Stimulated activated CD8-positive, alpha-beta memory T cell treated with anti-CD3 and anti-CD28 coated beads, Interleukin-12 subunit alpha, Interleukin-12 subunit beta, amount 100 ng/mL, for 24 hours (primary cell): ENCODE data around the gene RUFY1.
A peak's percentile ranks its signal among the peaks of the same experiment; 100 is the strongest.
"Not testable (repeated sequence)": the region's sequence is repeated elsewhere in the genome, so short reads cannot be mapped to it uniquely, and the experiment has no call there.

Experiments used
- DNase-seq: peaks from one replicate; pipeline ENCODE4 v3.0.0-alpha.2; 2020; ENCODE audit errors: extremely low read depth

RUFY1 gene, protein sequence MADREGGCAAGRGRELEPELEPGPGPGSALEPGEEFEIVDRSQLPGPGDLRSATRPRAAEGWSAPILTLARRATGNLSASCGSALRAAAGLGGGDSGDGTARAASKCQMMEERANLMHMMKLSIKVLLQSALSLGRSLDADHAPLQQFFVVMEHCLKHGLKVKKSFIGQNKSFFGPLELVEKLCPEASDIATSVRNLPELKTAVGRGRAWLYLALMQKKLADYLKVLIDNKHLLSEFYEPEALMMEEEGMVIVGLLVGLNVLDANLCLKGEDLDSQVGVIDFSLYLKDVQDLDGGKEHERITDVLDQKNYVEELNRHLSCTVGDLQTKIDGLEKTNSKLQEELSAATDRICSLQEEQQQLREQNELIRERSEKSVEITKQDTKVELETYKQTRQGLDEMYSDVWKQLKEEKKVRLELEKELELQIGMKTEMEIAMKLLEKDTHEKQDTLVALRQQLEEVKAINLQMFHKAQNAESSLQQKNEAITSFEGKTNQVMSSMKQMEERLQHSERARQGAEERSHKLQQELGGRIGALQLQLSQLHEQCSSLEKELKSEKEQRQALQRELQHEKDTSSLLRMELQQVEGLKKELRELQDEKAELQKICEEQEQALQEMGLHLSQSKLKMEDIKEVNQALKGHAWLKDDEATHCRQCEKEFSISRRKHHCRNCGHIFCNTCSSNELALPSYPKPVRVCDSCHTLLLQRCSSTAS

DNA sequence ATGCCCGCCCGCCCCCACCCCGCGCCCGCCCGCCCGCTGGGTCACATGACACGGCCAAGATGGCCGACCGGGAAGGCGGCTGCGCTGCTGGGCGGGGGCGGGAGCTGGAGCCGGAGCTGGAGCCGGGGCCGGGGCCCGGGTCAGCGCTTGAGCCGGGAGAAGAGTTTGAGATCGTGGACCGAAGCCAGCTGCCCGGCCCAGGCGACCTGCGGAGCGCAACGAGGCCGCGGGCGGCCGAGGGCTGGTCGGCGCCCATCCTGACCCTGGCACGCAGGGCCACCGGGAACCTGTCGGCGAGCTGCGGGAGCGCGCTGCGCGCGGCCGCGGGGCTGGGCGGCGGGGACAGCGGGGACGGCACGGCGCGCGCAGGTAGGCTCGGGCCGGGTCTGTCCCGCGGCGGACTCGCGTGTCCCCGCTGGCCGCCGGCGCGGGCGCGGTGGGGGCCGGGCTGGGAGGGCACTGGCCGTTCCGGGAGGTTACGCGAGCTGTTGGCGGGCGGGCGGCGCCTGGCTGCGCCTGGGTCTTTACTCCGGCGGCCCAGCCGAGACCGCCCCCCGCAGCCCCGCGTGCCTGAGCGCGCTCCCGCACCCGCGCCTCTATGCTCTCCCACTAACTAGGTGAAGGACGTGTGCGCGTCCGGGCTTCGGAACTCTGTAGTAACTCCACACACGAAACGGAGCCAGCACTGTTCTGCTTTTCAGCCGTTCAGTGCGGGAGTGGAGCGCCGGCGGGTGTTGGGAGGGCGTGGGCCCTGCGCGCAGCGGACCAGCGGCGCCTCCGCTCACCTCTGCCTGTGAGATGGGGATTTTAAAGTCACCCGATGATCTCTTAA lies at the start of gene RUFY1:
Gene RUFY1, plus strand, starts transcription at position 44 of the 832 bp plus-strand sequence. Its CDS starts 16 bp downstream, at position 60.
- peak; percentile 64 for DNase-seq

- not testable (repeated sequence) for DNase-seq
These were observed 48.4 kb upstream of the RUFY1 start for GRCh38 chr5:179501997-179502396.

GRCh38 chr5:179502420-179502819 lies 47.9 kb upstream of the RUFY1 start:
- not testable (repeated sequence) for DNase-seq

GRCh38 chr5:179504191-179504590 lies 46.2 kb upstream of the RUFY1 start:
- no peak for DNase-seq

DNA sequence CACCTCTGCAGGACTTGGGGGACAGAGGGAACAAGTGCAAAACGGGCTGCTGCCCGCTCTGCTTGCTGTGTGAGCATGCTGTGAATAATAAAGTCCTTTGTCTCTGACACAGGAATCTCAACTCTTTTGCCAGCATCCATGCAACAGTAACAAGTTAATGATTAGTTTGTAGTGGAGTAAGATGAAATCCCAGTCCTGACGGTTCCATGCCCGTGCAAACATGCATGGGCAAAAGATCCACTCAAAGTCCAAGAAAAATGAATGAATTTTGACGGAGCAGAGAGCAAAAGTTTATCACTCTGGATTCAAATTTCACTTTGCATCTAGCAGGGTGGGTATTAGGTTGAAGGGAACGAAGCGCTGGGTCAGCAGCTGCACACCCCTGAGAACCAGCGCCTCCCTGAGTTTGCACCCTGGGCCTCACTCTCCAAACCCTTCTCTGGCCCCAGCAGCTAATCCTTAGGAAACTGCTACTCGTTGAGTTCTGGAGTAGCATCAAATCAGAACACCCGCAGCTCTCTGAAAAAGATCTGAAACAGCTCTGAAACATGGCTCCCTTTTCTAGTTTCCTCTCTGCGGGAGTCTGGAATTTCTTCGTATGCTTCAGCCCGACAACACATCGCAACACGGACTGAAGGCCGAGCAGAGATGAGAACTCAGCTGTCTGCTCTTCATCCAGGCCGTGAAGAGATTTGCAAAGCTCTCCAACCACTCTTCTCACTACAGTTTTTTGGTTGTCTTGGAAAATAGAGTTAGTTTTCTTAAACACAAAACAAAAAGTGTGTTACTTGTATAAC lies 45.6 kb upstream of the RUFY1 start:
- DNase-seq = no peak

DNA sequence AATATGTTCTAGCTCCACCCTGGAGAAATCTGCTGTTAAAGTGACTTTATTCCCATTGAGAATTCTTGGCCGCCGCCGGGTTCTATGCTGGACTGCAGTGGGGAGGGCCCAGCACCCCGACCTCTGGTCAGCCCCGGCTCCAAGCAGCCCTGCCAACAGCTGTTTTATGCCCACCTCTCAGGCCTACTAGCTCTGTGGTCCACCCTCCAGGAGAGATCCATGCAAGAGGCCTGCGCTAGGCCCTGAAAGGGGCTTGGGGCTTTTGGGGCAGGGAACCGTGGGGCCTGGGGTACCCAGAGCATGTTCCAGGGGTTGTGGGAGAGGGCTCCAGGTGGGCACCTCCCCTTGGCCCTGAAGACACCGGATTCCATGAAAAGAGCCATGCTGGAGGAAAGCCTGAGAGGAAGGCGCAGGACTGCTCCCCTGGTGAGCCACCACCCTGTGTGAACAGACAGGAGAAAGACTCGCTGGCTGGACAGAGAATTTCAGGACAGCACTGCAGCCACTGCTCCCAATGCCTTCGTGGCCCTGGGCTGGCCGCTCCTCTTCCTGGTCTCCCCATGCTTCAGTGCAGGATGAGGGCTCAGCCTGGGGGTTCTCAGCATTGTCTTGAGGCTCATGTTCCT lies 44.6 kb upstream of the RUFY1 start:
- DNase-seq = no peak

DNA sequence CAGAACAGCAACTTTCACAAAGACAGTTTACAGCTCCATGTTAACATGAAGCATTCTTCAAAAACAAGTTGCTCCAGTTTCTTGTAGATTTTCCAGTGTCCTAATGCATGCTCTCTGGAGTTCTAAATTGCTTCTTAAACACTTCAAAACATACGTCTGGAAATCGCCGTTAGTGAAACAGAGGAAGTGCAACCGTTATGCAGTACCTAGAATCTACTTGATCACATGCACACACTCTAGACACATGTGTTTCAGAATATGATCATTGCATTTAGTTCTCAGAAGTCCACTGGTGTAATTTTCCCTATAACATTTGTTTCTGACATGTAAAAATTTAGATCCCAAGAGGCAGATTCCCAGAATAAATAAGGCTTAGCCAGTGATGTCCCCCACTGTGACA lies 41.1 kb upstream of the RUFY1 start:
- DNase-seq = no peak

- DNase-seq = no peak
These were observed 40.5 kb upstream of the RUFY1 start for GRCh38 chr5:179509845-179510244.

- DNase-seq = no peak
These were observed 37.8 kb upstream of the RUFY1 start for GRCh38 chr5:179512452-179513000.

DNA sequence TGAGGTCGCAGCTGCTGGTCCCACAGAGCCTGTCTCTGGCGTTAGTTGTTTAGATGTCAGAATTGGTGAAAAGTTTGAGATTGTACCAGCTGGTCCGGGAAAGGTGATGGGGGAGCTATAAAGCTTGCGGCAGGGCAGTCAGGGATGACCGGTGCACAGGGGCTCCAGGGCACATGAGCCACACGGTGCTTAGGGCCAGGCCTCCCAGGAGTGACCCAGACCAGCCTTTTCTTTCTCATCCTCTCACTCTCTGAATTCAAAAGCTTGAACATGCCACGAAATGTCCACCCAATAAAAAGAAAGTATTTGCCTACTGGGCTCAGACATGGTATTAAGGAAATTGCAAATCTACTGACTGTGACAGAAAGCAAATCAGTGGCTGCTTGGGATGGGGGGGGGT lies 34.9 kb upstream of the RUFY1 start:
- DNase-seq = not testable (repeated sequence)

- DNase-seq = no peak
These were observed 34.1 kb upstream of the RUFY1 start for GRCh38 chr5:179516221-179516620.

DNA sequence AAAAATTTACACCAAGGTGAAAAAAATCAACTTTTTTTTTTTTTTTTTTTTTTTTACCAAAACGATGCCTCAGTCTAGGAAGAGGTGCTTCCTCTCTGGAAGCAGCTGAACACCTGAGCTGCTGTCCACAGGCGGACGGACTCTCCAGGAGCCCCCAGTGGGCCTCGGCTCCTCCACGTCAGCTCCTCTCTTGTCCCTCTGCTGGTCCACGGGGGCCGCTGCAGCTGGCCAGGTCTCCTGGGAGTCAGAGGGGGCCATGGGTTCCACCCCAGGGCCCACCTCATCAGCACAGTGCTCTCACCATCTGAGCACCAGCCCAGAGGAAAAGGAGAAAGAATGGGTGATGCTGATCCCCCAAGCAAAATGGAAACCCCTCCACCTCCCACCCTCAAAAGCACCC lies 32.6 kb upstream of the RUFY1 start:
- DNase-seq = not testable (repeated sequence)

DNA sequence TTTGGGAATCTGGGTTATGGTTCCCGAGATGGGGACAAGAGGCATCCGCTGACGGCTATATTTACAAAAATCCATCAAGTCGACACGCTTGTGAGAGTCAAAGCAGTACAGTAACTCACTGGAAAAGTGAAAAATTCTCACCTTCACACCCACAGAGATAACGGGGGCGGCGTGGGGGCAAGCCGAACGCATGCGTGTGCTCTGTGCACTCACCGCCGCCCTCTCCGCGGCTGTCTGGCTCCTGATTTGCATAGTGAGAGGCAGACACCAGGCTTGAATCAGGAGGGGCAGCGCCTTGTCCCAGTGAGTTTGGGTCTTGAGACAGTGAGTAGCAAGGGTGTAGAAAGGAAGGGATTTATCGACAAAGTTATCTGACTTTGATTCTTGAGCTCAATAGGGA lies 32.0 kb upstream of the RUFY1 start:
- DNase-seq = not testable (repeated sequence)

DNA sequence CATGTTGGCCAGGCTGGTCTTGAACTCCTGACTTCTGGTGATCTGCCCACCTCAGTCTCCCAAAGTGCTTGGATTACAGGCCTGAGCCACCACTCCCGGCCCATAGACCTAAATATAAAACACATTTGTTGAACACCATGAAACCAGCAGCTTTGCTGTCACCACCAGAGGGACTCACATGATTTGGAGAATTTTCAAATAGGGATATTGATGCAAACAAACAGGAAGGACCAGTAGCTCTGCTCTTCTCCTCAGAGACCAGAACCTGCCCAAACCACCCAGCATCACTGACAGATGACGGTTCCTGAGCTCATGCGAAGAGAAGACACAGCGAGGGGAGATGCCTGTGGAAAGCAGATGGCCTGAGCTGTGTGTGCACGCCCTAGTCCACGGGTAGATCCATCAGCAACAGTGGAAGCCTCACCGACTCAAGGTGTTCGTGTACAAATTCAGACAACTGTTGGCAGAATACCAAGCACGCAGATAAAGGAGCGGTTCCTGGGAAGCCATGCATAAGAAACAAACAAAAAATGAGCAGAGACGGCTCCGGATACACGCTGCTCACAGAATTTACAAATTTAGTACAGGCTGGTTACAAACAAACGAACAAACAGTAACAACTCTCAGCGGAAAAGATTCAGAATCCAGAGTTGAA lies 30.8 kb upstream of the RUFY1 start:
- DNase-seq = not testable (repeated sequence)

DNA sequence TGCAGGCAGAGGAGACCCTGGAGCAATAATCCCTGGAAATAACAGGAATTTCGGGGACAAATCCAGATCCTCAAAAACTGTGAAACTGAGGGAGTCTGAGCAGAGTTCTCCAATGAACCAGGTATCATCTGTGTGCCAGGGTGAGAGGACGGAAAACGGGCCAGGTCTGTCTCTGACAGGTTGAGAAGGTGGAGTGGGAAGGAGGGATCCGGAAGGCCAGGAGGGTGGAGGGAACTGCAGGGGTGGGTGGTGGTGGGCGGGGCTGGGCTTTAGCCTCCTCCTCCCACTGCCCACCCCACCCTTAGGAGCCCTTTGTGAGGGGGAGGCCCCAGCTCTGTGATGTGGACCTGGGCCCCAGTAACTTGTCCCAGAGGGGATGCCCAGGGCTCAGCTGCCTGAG lies 28.2 kb upstream of the RUFY1 start:
- not testable (repeated sequence) for DNase-seq

- no peak for DNase-seq
These were observed 23.4 kb upstream of the RUFY1 start for GRCh38 chr5:179526978-179527377.

DNA sequence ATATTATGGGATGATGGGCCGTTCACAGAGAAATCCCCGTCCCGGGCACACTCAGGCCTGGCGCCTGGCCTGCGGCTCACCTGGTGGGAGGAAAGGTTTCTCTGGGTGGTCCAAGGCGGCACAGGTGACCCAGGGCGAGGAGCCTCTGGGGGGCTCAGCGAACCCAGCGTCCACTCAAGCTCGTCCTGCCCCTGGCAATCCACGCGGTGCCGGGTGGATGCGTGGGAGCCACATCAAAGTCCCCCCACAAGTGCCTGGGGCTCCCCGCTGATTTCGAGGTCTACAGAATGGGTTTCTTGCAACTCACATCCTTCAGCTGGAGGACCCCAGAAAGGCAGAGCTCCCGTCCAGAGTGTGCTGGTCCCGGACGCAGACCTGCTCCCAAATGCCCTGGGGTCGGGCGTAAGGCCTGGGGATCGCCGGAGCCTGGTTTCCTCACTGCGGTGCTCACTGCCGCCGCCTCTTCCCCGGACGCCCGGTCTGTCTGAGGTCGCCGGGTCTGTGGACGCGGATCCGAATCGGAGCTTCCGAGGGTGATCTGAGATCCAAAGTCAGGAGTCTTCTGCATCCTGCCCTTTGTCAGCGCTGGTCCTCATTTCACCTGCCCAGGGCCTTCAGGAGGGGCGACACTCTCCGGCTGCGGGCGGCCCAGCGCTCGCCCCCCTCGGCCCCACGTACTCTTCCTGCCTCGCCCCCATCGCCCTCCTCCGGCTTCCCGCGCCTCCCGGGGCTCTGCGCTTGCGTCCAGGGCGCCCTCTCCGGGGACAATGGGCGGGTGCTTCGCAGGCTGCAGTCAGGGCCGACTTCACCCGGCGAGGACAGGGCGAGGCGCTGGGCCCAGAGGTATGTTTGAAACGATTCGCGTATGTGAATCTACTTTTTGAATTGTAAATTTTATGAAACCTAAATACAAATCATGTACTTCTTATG lies 20.0 kb upstream of the RUFY1 start:
- DNase-seq = peak; percentile 43

GRCh38 chr5:179533024-179533423 lies 17.3 kb upstream of the RUFY1 start:
- no peak for DNase-seq

DNA sequence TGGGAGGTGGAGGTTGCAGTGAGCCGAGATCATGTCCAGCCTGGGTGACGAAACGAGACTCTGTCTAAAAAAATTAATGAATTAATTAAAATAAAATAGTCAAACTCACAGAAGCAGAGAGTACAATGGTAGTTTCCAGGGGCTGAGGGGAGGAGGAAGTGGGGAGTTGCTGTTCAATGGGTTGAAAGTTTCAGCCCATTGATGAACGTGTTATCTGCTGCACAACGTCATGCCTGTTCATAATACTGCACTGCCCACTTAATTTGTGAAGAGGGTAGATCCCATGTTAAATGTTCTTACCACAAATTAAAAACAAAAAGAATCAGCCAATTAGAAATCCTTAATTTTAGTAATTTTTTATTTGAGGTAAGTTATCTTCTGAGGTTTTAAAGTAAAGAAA lies 16.4 kb upstream of the RUFY1 start:
- DNase-seq = no peak
